GM19328 (cell line): ENCODE measurements around the gene MSRB3.

ENCODE experiments used
- ATAC-seq: cut with Tn5 transposase; IDR thresholded peaks from one replicate; pipeline ENCODE4 v1.9.1; 2021; ENCODE audit warnings: mild to moderate bottlenecking, moderate library complexity; ENCODE audit not compliant: unreplicated experiment

MSRB3 gene

GRCh38 chr12:65492998-65493912 is 214.8 kb downstream of the MSRB3 start:
- no peak for ATAC-seq

DNA sequence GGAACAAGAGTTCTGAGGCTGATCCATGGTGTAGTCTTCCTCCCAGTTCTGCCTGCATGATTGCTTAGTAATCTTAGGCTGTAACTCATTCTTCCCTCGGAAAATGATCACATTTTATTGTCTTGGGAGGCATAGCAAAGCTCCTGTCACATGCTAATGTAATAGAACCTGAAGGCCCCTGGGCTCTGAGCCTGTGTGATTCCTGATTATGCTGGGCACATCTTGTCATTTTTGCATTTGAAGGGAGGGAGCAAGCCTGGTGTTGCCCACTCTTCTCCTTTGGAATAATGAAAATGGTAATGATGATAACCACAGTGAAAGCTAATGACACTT is 215.4 kb downstream of the MSRB3 start:
- no peak for ATAC-seq

DNA sequence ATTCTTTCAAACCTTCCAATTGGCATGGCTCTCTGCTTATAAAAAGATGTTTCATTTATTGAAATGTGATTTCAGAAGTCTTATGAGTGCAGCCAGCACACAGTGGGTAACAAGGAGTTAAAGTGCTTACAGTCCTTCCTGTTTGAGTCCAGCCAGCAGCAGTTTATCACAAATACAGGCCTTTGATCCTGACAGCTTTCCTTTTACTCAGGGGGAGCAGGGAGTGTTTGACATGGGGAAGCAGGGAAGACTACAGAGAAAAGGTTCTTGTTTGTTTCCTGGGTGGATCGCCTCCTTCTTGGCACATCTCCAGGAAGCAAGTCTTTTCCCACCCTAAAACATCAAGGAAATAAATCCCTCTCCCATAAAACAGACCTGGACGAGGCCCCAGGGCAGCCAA is 216.1 kb downstream of the MSRB3 start:
- ATAC-seq = no peak

DNA sequence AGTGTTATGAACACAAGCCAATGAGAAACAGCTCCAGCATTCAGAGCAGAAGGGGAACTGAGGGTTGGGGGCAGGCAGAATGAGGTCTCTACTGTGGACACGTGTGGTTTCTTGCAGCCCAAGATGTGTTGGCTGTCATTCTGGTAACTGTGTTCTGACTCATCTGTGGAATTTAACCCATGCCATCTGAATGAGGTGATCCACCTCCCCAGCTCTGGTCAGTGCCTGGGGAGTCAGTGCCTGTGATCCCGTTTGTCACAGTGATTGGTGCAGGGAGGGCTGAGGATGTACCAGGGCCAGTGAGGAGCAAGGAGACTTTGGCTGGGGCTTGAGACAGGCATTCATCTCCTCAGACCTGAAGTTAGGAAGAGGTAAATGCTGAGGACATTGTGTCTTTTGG is 216.8 kb downstream of the MSRB3 start:
- ATAC-seq = no peak

DNA sequence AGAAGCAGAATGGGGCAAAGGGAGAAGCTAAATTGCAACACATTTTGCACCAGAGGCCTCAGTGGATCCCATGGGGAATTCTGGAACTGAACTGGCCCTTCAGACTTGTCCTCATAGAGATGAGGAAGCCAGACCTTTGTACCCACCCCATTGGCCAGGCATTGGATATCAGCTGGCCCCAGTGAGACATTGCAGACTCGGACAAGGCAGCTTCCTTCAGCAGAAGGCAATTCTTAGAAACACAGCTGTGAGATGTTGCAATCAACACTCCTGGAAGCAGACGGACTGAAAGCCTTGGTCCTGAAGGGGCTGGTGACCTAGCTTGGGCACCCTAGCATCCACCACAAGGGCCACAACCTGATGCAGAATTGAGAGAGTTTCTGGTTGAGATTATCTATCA is 218.1 kb downstream of the MSRB3 start:
- no peak for ATAC-seq

GRCh38 chr12:65497660-65498059 is 219.2 kb downstream of the MSRB3 start:
- no peak for ATAC-seq

DNA sequence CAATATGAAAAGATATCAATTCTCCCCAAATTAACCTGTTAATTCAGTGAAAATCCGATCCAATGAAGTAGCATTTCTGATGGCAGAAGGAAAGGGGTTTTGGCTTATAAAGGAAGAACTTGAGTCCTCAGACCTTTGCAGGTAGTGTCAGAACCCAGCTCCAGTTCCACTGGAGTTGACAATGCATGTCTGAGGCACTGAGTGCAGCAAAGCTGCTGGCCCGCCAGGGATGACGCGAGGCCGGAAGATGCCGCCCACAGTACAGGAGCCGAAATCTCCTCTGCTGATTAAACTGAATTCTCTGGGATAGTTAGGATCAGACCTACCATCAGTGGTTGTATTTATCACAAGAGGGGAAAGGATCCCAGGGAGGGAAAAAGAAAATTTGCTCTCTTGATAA is 220.7 kb downstream of the MSRB3 start:
- no peak for ATAC-seq

DNA sequence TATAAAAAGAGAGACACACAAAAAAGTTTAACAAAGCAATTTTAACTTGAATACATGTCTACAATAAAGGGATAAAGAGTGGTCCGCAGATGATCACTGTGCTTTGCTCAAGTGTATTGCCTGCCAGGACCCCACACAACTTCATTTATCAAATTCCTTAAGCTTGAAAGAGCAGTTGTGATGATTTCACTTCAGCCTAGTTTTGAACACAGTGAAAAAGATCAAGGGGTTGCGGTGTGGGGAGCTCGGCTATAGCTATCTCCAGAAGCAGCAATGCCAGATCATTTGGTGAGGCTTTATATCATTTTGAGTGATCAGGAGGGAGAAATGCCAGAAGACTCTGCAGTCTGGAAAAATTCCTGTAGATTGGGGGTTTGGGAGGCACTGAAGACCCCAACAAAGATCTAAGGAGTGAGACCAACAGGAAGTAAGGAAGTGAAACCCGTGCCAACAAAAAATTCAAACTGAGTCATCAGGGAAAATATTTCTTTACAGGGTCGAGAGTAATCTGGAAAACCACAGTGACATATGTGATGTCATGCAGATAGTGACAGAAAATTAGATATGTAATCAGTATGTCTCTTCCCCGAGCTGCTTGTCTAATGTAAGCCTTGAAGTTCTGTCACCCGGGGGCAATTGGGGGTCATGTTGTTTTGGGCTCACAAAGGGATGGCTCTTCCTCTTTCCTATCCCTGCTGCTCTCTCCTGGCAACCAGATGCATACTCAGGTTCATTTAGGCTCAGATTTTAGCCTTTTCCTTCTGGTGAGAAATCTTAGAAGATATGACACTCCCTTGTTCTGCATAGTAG is 221.8 kb downstream of the MSRB3 start:
- no peak for ATAC-seq

GRCh38 chr12:65501093-65501621 is 222.7 kb downstream of the MSRB3 start:
- ATAC-seq = no peak

- no peak for ATAC-seq
Observed at GRCh38 chr12:65501935-65502334, 223.5 kb downstream of the MSRB3 start.

- no peak for ATAC-seq
Observed at GRCh38 chr12:65504417-65504816, 225.9 kb downstream of the MSRB3 start.

GRCh38 chr12:65505386-65506121 is 227.1 kb downstream of the MSRB3 start:
- no peak for ATAC-seq

- ATAC-seq = no peak
Observed at GRCh38 chr12:65508276-65509035, 230.0 kb downstream of the MSRB3 start.

GRCh38 chr12:65510007-65510406 is 231.5 kb downstream of the MSRB3 start:
- no peak for ATAC-seq

GRCh38 chr12:65510584-65511050 is 232.1 kb downstream of the MSRB3 start:
- ATAC-seq = no peak

DNA sequence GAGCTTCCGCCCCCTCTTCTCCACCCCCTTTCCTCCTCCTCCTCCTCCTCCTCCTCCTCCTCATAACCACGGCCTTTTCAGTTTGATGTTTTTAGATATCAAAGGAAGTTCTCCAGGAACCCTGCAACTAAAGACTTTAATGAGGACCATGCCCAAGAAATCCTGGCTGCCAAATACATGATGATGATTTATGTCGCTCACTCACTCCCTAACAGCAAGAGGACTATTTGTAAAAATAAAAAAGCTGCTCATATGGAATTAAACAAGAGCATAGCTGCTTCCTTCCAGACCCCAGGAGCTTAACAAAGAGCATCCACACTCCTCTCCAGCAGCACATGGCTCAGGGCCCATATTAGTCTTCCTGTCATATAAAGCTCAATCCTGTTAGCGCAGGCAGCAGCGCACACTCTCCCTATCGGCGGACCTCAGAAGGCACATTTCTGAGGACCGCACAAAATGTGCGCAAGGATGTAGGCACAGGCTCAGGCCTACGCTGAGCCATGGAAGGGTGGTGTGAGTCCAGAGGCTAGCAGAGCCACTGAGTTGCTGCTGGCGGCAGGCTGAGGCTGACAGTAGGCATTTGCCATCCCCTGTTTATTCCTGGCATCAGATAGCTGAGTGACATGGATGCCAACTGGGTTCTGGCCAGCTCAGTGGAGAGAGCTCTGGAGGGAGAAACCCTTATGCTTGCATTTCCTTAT is 232.8 kb downstream of the MSRB3 start:
- ATAC-seq = no peak

DNA sequence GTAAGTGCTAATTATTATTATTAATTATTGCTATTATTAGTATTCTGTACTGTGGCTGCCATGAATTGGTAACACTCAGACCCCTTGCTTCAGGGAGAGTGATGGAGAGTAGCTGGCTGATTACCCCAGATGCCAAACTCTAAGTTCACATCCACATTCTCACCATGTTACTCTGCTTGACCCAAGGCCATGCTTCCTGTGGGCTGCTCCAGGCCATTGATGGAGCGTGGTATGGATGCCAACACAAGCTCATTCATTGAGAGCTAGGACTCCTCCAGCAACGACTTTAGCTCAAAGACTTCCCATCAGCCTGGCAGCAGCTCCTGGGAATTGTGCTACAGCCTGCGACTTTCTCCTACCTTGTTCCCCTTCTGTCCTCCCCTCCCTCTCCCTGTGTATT is 233.4 kb downstream of the MSRB3 start:
- no peak for ATAC-seq
